Ishikawa (cell line): ENCODE measurements around the gene GGTLC2.

ENCODE experiments used
- CEBPB ChIP-seq: IDR thresholded peaks from 2 replicates; pipeline ENCODE4 v1.6.1; 2012
- CREB1 ChIP-seq: IDR thresholded peaks from 2 replicates; pipeline ENCODE4 v1.6.1; 2012; ENCODE audit warnings: low read depth
- EGR1 ChIP-seq: IDR thresholded peaks from 2 replicates; pipeline ENCODE4 v1.6.1; 2012
- EP300 ChIP-seq: IDR thresholded peaks from 2 replicates; pipeline ENCODE4 v1.6.1; 2012; ENCODE audit warnings: borderline replicate concordance
- FOXM1 ChIP-seq: IDR thresholded peaks from 2 replicates; pipeline ENCODE4 v1.6.1; 2012; ENCODE audit warnings: low read depth, borderline replicate concordance
- MAX ChIP-seq: IDR thresholded peaks from 2 replicates; pipeline ENCODE4 v1.6.1; 2012
- NFIC ChIP-seq: IDR thresholded peaks from 2 replicates; pipeline ENCODE4 v1.6.1; 2012
- RAD21 ChIP-seq: IDR thresholded peaks from 2 replicates; pipeline ENCODE4 v1.6.1; 2012; ENCODE audit warnings: low read depth
- REST ChIP-seq: IDR thresholded peaks from 2 replicates; pipeline ENCODE4 v1.6.1; 2012; ENCODE audit warnings: low read depth, mild to moderate bottlenecking
- TAF1 ChIP-seq: IDR thresholded peaks from 2 replicates; pipeline ENCODE4 v1.6.1; 2012; ENCODE audit warnings: low read depth, mild to moderate bottlenecking
- TCF12 ChIP-seq: IDR thresholded peaks from 2 replicates; pipeline ENCODE4 v1.6.1; 2012; ENCODE audit warnings: low read depth
- TEAD4 ChIP-seq: IDR thresholded peaks from 2 replicates; pipeline ENCODE4 v1.6.1; 2012
- USF1 ChIP-seq: IDR thresholded peaks from 2 replicates; pipeline ENCODE4 v1.6.1; 2012
- YY1 ChIP-seq: IDR thresholded peaks from 2 replicates; pipeline ENCODE4 v1.6.1; 2012; ENCODE audit warnings: low read depth
- ZBTB7A ChIP-seq: IDR thresholded peaks from 2 replicates; pipeline ENCODE4 v1.6.1; 2012; ENCODE audit warnings: low read depth

Gene GGTLC2

GRCh38 chr22:22600531-22601261 is 43.7 kb upstream of the GGTLC2 start:
- TF ChIP-seq EP300 (no peak), TAF1 (no peak), EGR1 (no peak), CEBPB (no peak), TEAD4 (no peak), TCF12 (no peak), CREB1 (no peak), YY1 (no peak), REST (no peak), FOXM1 (no peak), USF1 (no peak), ZBTB7A (no peak), RAD21 (no peak), NFIC (no peak)

GRCh38 chr22:22603470-22603947 is 40.9 kb upstream of the GGTLC2 start:
- TF ChIP-seq MAX (no peak), NFIC (no peak), REST (no peak), TAF1 (no peak), EP300 (no peak), CREB1 (no peak), FOXM1 (no peak), EGR1 (no peak), YY1 (no peak), TCF12 (no peak), USF1 (no peak), CEBPB (no peak), TEAD4 (no peak), ZBTB7A (no peak)

GRCh38 chr22:22604326-22605073 is 39.9 kb upstream of the GGTLC2 start:
- no peak for TF ChIP-seq YY1
- TF ChIP-seq TCF12 = no peak

- TF ChIP-seq CREB1 (no peak), FOXM1 (no peak), USF1 (no peak), NFIC (no peak), YY1 (no peak), REST (no peak), TCF12 (no peak), CEBPB (no peak), TEAD4 (no peak), RAD21 (no peak), ZBTB7A (no peak), EP300 (no peak), TAF1 (no peak), MAX (no peak), EGR1 (no peak)
These were observed 39.4 kb upstream of the GGTLC2 start for GRCh38 chr22:22605074-22605404.
